C4-2B (cell line): ENCODE measurements around the gene DBNDD1.

Experiments
- ZFX ChIP-seq: fragments of 450-650 bp; IDR thresholded peaks from 2 replicates; pipeline ENCODE4 v1.6.1; 2017
- TF ChIP-seq, protein P1 (sequence below): fragments of 450-650 bp; conservative IDR thresholded peaks from 2 replicates; pipeline ENCODE4 v1.5.1; 2017; ENCODE audit warnings: mild to moderate bottlenecking

DNA sequence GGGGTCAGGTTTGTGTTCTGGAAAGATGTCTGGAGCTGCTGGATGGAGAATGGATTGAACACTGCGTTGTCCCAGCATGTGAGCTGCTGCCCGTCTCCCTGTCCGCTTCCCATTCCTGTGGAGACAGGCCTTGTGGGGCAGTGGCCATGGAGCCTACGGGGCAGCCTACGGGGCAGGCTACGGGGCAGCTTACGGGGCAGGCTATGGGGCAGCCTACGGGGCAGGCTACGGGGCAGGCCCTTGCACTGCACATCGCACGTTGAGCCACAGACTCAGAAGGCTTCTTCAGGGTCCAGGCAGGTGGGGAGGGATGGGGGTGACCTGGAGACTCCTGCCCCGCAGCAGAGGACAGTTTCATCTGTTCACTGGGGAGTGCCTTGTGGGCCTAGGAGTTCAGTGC is 9.7 kb upstream of the DBNDD1 start:
- TF ChIP-seq, protein P1, sequence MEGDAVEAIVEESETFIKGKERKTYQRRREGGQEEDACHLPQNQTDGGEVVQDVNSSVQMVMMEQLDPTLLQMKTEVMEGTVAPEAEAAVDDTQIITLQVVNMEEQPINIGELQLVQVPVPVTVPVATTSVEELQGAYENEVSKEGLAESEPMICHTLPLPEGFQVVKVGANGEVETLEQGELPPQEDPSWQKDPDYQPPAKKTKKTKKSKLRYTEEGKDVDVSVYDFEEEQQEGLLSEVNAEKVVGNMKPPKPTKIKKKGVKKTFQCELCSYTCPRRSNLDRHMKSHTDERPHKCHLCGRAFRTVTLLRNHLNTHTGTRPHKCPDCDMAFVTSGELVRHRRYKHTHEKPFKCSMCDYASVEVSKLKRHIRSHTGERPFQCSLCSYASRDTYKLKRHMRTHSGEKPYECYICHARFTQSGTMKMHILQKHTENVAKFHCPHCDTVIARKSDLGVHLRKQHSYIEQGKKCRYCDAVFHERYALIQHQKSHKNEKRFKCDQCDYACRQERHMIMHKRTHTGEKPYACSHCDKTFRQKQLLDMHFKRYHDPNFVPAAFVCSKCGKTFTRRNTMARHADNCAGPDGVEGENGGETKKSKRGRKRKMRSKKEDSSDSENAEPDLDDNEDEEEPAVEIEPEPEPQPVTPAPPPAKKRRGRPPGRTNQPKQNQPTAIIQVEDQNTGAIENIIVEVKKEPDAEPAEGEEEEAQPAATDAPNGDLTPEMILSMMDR = no peak
- no peak for TF ChIP-seq ZFX
